WERI-Rb-1 (cell line): ENCODE data around the gene THSD8.

Experiments used
- DNase-seq: peaks from one replicate; pipeline ENCODE4 v3.0.0-alpha.2; 2020
- H3K27ac ChIP-seq: fragments of 250-450 bp; sonication (Bioruptor Pico); 2 replicates; pipeline ENCODE4 v1.5.1; 2020; ENCODE audit warnings: mild to moderate bottlenecking, moderate library complexity
- H3K27me3 ChIP-seq: fragments of 250-450 bp; sonication (Bioruptor Pico); 2 replicates; pipeline ENCODE4 v1.5.1; 2021; ENCODE audit warnings: mild to moderate bottlenecking, low read depth, moderate library complexity; ENCODE audit not compliant: insufficient read depth, severe bottlenecking
- H3K36me3 ChIP-seq: fragments of 250-450 bp; sonication (Bioruptor Pico); 2 replicates; pipeline ENCODE4 v1.5.1; 2020; ENCODE audit warnings: mild to moderate bottlenecking, moderate library complexity
- H3K4me3 ChIP-seq: 2 replicates; pipeline ENCODE4 v1.5.1; 2011; ENCODE audit warnings: low read depth, mild to moderate bottlenecking, control low read depth, low read length
- H3K9me3 ChIP-seq: fragments of 250-450 bp; sonication (Bioruptor Pico); 2 replicates; pipeline ENCODE4 v1.5.1; 2021; ENCODE audit warnings: mild to moderate bottlenecking, moderate library complexity; ENCODE audit not compliant: severe bottlenecking
- TF ChIP-seq, protein P1 (sequence below): IDR thresholded peaks from 2 replicates; pipeline ENCODE4 v1.5.1; 2011; ENCODE audit warnings: low read depth, mild to moderate bottlenecking, control low read depth, inconsistent platforms, low read length

The THSD8 gene

DNA sequence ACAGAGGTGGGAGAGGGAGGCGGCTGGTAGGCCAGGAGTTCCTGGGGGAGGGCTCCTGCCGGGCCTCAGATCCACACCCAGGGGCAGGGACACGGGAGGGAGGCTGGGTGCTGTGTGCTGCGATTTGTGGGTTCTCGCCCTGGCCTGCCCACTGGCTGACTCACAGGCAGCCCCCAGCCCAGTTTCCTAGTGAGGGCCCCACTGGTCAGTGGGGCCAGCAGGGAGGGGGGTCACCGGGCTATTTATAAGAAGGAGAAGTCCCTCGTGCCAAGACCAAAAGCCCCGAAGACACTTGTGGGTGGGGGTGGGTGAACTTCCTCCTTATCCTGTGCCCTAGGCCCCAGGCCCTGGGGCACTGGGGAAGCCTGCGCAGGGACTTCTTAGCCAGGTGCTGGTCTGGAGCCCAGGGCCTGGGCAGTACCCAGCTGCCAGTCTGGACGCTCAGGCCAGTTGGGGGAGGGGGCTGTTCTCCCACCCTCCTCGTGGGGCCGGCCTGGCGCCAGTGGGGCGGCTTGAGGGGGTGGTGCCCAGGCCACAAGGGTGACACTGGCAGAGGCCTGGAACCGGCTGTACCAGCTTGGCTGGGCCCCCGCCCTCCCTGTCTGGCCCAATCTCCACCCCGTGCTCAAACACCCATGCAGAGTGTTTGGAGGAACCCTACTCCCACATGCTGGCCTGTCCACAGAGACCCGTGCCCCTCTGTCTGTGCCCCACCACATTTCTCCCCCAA, 15.6 kb upstream of the THSD8 start:
- no peak for DNase-seq
- Histone ChIP-seq H3K9me3 (no peaks in the 10 kb centered on the region), H3K27me3 (no peaks in the 10 kb centered on the region), H3K36me3 (no peaks in the 10 kb centered on the region), H3K4me3 (no peak overlapping the region), H3K27ac (peak overlapping the region; percentile 96)
- TF ChIP-seq, protein P1, sequence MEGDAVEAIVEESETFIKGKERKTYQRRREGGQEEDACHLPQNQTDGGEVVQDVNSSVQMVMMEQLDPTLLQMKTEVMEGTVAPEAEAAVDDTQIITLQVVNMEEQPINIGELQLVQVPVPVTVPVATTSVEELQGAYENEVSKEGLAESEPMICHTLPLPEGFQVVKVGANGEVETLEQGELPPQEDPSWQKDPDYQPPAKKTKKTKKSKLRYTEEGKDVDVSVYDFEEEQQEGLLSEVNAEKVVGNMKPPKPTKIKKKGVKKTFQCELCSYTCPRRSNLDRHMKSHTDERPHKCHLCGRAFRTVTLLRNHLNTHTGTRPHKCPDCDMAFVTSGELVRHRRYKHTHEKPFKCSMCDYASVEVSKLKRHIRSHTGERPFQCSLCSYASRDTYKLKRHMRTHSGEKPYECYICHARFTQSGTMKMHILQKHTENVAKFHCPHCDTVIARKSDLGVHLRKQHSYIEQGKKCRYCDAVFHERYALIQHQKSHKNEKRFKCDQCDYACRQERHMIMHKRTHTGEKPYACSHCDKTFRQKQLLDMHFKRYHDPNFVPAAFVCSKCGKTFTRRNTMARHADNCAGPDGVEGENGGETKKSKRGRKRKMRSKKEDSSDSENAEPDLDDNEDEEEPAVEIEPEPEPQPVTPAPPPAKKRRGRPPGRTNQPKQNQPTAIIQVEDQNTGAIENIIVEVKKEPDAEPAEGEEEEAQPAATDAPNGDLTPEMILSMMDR = no peak

DNA sequence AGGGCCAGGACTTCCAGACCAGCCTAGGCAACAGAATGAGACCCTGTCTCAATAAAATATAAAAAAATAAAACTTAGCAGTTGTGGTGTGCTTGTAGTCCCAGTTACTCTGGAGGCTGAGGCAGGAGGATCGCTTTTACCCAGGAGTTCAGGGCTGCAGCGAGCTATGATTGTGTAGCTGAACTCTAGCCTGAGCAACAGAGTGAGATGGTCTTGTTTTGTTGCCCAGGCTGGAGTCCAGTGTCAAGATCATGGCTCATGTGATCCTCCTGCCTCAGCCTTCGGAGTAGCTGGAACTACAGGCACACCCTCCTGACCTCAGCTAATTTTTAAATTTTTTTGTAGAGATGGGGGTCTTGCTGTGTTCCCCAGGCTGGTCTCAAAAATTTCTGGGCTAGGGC, 14.9 kb upstream of the THSD8 start:
- no peaks in the 10 kb centered on the region for H3K27me3 ChIP-seq
- TF ChIP-seq, protein P1 = no peak
- no peaks in the 10 kb centered on the region for H3K9me3 ChIP-seq
- H3K36me3 ChIP-seq = no peaks in the 10 kb centered on the region
- H3K27ac ChIP-seq = peak overlapping the region; percentile 96
- DNase-seq = no peak
- no peak overlapping the region for H3K4me3 ChIP-seq

DNA sequence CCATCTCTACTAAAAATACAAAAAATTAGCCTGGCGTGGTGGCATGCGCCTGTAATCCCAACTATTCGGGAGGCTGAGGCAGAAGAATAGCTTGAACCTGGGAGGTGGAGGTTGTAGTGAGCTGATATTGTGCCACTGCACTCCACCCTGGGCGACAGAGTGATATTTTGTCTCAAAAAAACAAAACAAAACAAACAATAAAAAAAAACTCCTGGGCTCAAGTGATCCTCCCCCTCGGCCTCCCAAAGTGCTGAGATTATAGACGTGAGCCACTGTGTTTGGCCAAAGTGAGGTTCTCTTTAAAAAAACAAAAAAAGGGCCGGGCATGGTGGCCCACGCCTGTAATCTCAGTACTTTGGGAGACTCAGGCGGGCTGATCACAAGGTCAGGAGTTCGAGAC, 14.4 kb upstream of the THSD8 start:
- TF ChIP-seq, protein P1 = no peak
- no peaks in the 10 kb centered on the region for H3K27me3 ChIP-seq
- H3K9me3 ChIP-seq = no peaks in the 10 kb centered on the region
- H3K4me3 ChIP-seq = no peak overlapping the region
- no peaks in the 10 kb centered on the region for H3K36me3 ChIP-seq
- H3K27ac ChIP-seq = peak overlapping the region; percentile 96
- DNase-seq = no peak

DNA sequence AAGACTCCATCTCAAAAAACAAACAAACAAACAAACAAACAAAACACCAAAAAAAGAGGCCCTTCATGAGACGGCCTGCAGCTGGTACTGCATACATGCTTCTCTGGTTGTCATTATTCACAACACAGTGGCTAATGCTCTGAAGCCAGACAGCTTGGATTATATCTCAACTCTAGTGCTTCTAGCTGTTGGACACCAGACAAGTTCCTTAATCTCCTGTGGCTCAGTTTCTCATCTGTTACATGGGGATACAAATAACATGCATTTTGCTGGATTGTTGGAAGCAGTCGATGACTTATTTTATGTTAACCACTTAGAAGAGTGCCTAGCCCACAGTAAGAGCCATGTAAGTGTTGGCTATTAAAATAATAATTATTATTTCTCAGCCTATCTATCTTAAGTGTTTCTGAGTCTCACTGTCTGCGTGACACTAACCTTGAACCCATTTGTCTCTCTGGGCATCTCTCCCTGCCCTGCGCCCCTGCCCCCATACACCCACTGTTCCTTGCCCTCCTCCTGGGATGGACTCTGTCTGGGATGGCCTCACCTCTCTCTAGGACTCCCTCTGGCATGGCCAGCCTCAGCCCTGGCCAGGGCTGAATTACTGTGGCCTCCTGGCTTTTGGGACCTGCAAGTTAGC, 13.7 kb upstream of the THSD8 start:
- Histone ChIP-seq H3K27ac (peak overlapping the region; percentile 96), H3K27me3 (no peaks in the 10 kb centered on the region), H3K4me3 (peak overlapping the region; percentile 81), H3K36me3 (no peaks in the 10 kb centered on the region), H3K9me3 (no peaks in the 10 kb centered on the region)
- DNase-seq = no peak
- TF ChIP-seq, protein P1 = no peak

DNA sequence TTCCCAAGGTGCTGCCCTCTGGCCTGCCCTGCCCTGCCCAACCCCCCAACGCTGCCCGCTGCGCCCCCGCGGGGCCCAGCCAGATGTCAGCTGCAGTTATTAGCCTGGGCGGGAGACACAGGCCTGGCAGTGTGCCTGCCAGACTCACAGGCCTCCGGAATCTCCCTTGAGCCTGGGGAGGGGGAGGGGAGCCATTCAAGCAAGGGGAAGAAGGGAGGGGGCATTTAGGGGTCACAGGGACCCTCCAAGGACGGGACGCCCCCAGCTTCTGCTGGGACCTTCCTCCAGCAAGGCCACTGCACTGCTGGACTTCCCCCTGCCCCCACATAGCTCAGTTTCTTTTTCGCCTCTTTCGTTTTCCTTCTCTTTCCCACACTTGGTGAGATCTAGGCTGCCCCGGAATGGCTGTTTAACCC, 13.2 kb upstream of the THSD8 start:
- DNase-seq = peak; percentile 90
- Histone ChIP-seq H3K36me3 (no peaks in the 10 kb centered on the region), H3K9me3 (no peaks in the 10 kb centered on the region), H3K27ac (peak overlapping the region; percentile 96), H3K4me3 (peak overlapping the region; percentile 81), H3K27me3 (no peaks in the 10 kb centered on the region)
- TF ChIP-seq, protein P1 = no peak
